Neural cell (in vitro differentiated cells): ENCODE results near the gene NRG3.

Source experiments
- CTCF ChIP-seq: fragments of 450-650 bp; IDR thresholded peaks from 2 replicates; pipeline ENCODE4 v1.5.1; 2014; ENCODE audit warnings: antibody characterized with exemption, mild to moderate bottlenecking, moderate library complexity; ENCODE audit not compliant: poor library complexity, severe bottlenecking
- EP300 ChIP-seq: fragments of 450-650 bp; conservative IDR thresholded peaks from 2 replicates; pipeline ENCODE4 v1.6.1; 2014; ENCODE audit warnings: antibody characterized with exemption, mild to moderate bottlenecking, moderate library complexity; ENCODE audit not compliant: poor library complexity, severe bottlenecking
- EZH2 ChIP-seq: fragments of 200-600, 300-800 bp; shearing (Covaris generic), sonication (generic); IDR thresholded peaks from 2 replicates; pipeline ENCODE4 v1.6.1; 2014; ENCODE audit warnings: antibody characterized with exemption, low read length, borderline replicate concordance, mild to moderate bottlenecking; ENCODE audit not compliant: insufficient read depth, poor library complexity, severe bottlenecking
- POLR2AphosphoS5 ChIP-seq: IDR thresholded peaks from 2 replicates; pipeline ENCODE4 v1.6.1; 2012
- RAD21 ChIP-seq: fragments of 450-650 bp; conservative IDR thresholded peaks from 2 replicates; pipeline ENCODE4 v1.6.1; 2014; ENCODE audit warnings: antibody characterized with exemption, mild to moderate bottlenecking, moderate library complexity
- REST ChIP-seq: IDR thresholded peaks from 2 replicates; pipeline ENCODE4 v1.6.1; 2012; ENCODE audit warnings: borderline replicate concordance
- TAF1 ChIP-seq: IDR thresholded peaks from 2 replicates; pipeline ENCODE4 v1.6.1; 2012; ENCODE audit warnings: low read depth

GRCh38 chr10:82400841-82401240 lies 525.8 kb downstream of the NRG3 start:
- TF ChIP-seq EP300 (no peak), CTCF (no peak), EZH2 (no peak), TAF1 (no peak), RAD21 (no peak), POLR2AphosphoS5 (no peak), REST (no peak)
